NCI-H2196 treated with DMSO at 0.1 percent for 48 hours (cell line): Measurements from ENCODE around the gene TRIM16.
"Not testable (repeated sequence)": the region's sequence is repeated elsewhere in the genome, so short reads cannot be mapped to it uniquely, and the experiment has no call there.

Experiments
- DNase-seq: peaks from one replicate; lab custom pipeline; 2025; ENCODE audit not compliant: unreplicated experiment; lab: John Stamatoyannopoulos, UW

TRIM16 gene

DNA sequence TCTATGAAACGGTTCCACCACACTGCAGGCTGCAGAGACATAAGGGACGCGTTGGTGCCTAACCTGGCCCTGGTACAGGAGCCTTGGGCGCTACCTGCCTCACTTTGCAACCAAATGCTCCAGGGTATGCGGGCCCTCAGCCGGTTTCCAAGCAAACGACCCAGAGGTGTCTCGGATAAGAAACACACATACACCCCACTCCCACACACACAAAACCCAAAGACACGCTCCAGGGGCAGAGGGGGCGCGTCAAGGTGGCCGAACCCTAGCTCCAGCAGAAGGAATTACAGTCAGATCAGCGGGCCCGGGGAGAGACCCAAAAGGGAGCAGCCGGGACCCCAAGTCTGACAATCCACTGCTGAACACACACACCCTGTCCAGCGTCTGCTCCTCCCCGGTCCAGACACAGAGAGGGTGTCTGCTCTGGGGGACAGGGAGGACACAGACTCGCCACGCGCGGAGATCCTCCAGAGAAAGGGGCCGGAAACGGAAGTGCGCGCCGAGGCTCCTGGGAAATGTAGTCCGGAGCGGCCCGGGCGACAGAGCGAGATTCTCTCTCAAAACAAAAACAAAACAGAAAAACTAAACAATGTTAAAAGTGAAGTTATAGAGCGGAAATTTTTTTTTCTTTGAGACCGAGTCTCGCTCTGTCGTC lies at the start of gene TRIM16:
Gene TRIM16 (minus strand): TSS at position 488 of the 655 bp plus-strand sequence. CDS start 32,702 bp downstream, outside the sequence.
- peak; percentile 2 for DNase-seq

DNA sequence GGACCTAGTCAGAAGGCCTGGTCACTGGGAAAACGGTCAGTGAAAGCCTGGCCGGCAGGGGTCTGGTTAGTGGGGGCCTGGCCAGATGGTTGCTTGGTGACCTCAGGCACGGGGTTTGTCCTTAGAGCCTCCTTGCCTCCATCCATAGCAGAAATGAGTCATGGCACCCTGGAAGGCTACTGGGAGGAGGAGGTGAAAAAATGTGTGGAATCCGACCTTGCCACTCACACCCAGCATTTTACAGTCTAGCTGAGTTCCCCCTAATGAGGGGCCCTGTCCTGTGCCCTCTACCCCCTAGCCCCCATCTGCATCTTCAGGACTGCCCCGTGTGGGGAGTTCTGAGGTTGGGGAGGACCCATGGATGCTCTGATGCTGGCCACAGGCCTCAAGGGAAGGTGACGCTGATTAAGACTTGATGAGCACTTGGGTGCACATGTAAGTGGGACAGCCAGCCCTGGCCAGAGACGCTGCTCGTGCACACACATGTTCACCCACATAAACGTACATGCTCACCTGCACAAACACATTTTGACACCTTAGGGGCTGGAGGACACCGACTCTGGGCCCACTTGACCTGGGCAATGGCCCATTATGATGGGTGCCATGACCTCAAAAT lies 49.2 kb upstream of the TRIM16 start:
- not testable (repeated sequence) for DNase-seq

- DNase-seq, result not testable (repeated sequence)
These were observed 47.8 kb upstream of the TRIM16 start, which contains the start of gene TBC1D26 for GRCh38 chr17:15731900-15732299. TBC1D26 (plus strand) TSS chr17:15732283; CDS start chr17:15735349, 3,066 bp downstream.

DNA sequence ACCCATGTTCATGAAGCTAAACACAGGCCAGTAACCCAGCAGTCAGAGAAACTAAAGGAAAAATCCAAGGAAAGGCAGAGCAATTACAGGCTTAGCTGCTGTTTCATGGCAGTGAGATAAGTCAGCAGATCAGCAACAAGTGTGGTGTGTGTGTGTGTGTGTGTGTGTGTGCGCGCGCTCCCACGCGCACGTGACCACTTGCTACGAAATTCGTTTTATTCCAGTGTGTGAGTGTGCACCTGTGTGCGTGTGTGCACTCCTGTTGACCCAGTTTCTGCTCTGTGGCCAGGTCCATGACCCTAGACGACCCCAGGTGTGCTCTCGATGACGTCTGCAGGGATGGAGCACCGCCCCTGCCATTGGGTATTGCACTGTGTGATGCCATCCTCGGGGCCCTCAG lies 46.4 kb upstream of the TRIM16 start:
- not testable (repeated sequence) for DNase-seq

DNA sequence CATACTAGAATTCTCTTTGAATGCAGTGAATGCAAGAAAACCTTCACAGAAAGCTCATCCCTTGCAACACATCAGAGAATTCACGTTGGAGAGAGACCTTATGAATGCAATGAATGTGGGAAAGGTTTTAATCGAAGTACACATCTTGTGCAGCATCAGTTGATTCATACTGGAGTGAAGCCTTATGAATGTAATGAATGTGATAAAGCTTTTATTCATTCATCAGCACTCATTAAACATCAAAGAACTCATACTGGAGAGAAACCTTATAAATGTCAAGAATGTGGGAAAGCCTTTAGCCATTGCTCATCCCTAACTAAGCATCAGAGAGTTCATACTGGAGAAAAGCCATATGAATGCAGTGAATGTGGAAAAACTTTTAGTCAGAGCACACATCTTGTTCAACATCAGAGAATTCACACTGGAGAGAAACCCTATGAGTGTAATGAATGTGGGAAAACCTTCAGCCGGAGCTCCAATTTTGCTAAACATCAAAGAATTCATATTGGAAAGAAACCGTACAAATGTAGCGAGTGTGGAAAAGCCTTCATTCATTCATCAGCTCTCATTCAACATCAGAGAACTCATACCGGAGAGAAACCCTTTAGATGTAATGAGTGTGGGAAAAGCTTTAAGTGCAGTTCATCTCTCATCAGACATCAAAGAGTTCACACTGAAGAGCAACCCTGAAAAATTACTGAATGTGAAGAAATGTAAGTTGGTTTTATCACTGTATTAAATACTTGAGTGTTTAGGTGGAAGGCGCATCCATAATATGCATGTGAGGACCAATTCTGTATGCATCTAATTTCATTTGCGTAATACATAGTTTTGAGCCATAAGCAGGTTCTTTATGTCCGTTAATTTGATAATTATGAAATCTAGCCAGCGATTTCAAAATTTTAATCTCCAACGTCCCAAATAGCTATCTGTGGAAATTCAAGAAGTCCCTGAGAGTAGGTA lies 32.8 kb upstream of the TRIM16 start:
- not testable (repeated sequence) for DNase-seq

DNA sequence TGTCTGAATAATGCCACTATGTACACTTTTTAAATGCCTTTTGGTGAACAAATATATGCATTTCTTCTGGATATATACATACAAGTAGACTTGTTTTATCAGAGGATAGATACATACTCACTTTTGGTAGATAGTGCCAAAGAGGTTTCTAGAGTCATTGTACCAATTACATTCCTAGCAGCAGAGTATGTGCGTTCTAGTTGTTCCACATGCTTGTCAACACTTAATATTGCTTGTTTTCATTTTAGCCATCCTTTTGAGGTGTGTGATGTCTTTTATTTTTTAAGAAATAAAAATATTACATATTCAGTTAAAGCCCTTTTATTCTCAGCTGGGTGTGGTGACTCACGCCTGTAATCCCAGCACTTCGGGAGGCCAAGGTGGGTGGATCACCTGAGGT lies 24.8 kb upstream of the TRIM16 start:
- DNase-seq, result not testable (repeated sequence)

- not testable (repeated sequence) for DNase-seq
These were observed 20.7 kb upstream of the TRIM16 start for GRCh38 chr17:15704813-15705212.

DNA sequence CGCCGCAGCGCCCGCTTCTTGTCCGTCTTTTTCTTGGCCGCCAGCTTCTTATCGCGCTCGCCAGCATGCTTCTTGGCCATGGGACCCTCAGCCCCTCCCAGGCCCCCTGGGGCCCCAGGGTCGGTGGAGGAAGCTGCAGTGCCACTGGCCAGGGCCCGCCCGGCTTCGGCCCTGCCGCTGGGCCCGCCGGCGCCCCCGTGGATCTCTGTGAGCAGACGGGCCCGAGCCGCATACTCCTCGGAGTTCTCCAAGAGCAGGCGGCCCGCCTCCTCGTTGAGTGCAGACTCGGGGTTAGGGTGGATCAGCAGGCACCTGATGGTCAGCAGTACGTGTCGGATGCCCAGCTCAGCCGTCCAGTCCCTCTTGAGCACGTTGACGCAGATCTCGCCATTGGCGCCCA lies 20.1 kb upstream of the TRIM16 start:
- DNase-seq, result not testable (repeated sequence)

DNA sequence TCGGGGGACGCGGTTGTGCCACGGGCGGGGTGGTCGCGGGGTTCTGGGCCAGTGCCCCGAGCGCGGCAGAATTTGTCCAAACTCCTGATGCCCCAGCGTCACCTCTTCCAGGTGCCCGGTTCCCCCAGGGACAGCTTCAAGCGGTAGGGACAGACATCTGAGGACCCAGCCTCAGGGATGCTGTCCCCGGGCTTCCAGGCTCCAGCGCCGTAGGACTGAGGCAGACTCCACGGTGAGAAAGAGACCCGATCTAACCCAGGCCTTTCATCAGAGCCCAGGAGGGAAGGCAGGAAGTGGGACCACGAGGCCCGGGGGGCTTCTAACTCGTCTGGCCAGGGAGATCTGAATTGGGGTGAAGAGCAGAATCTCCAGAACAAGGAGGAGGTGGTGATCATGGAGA lies 15.8 kb upstream of the TRIM16 start:
- DNase-seq, result not testable (repeated sequence)

- peak; percentile 57 for DNase-seq
These were observed 15.4 kb upstream of the TRIM16 start, which contains the start of gene ZNF286A for GRCh38 chr17:15699413-15699924. ZNF286A (plus strand) TSS chr17:15699752; CDS start chr17:15700330, 578 bp downstream.

- DNase-seq, result not testable (repeated sequence)
These were observed 14.9 kb upstream of the TRIM16 start for GRCh38 chr17:15698967-15699366.

DNA sequence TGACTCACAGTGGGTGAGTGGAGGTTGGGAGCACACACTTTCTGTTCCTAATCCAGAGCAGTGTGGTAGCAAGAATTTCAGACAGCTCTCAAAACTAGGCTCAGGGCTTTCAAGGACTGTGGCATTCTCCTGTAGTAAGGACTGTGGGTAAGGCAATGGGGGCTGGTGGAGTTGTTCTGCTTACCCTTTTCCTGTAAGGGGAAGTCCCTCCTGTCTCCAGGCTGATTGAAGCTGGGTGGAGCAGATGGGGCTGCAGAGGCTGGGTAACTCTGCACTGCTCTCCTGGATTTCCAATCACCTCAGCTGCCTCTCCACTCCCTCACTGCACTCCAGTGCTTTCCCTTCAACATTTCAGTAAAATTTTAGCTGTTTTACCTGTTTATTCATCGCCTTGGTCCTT lies 3.4 kb upstream of the TRIM16 start:
- DNase-seq, result not testable (repeated sequence)

DNA sequence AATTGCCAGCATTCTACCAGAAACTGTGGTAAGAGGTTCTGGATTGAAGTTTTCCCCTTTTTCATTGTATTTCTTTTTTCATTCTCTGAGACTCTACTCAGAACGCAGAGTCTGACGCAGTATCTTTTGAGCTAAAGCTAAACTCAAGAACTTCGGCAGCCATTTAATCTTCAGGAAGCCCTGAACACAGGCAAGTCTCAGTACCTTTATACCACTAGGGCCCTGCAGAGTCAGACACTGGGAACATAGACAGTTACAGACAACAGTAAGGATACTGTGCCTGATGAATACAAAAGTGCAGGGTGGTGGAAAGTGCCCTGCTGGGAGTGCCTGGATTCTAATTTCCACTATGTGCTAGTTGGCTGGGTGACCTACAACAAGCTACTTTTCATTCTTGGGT lies 976 bp downstream of the TRIM16 start:
- not testable (repeated sequence) for DNase-seq

GRCh38 chr17:15675991-15676390 lies 8.1 kb downstream of the TRIM16 start:
- DNase-seq, result not testable (repeated sequence)

GRCh38 chr17:15674640-15675039 lies 9.5 kb downstream of the TRIM16 start:
- DNase-seq, result not testable (repeated sequence)

GRCh38 chr17:15669526-15669925 lies 14.6 kb downstream of the TRIM16 start:
- not testable (repeated sequence) for DNase-seq

- DNase-seq, result no peak
These were observed 20.4 kb downstream of the TRIM16 start for GRCh38 chr17:15663691-15664090.

DNA sequence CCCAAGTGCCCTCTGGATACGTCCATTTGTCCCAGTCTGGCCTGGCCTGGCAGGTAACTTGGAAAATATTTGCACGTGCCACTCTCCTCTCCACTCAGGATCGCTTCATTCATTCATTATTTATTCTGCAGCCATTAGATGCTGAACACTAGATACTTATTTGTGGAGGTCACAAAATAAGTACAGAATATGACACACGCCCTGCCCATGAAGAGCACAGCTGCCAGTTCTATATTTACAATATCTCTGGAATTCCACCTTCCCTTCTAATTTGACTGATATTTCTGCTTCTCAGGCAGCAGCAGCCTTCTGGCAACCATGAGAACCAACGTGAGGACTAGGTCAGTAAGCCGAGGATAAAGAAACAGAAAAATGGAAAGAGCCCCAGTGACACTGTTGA lies 20.9 kb downstream of the TRIM16 start:
- no peak for DNase-seq

DNA sequence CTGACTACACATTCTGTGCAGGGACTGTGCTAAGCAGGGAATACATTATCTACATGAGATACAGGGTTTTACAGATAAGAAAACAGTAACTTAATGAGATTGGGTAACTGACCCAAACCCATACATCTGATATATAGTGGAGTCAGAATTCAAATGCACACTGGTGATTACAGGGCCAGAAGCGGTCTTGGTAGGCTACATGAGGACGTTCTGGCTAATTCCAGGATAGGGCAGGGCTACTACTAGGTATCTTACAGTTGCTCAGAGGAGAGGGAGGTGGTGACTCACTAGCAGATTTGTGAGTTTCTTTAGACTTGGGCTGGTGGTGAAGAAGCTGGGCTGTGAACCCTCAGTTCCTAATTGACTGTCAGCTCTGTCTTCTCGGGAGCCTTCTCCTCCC lies 21.4 kb downstream of the TRIM16 start:
- no peak for DNase-seq

DNA sequence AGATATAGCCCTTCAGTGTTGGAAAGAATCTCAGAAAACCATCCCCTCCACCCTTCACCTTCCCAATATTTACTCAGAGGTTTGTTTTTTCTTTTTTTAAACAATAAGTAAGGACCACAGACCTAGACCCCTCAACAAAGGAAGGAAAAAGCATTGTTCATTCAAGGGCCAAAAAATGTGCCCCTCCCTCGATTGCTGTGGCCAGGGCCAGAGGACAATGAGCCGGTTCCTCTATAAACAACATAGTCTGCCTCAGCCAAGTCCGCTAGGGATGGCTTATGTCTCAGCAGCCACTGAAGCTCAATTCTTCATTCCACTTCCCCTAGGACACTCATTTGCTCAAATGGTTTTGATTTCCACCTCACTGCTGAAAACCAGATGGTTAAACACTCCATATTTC lies 24.0 kb downstream of the TRIM16 start:
- DNase-seq, result no peak

- DNase-seq, result no peak
These were observed 24.4 kb downstream of the TRIM16 start for GRCh38 chr17:15659663-15660062.
